Kidney capillary endothelial cell (primary cell): ENCODE data around the gene LYPLA2.

Experiments used
- DNase-seq: peaks from one replicate; pipeline ENCODE4 v3.0.0-alpha.2; 2018; ENCODE audit warnings: low spot score

The LYPLA2 gene

GRCh38 chr1:23790696-23791515 is at the start of gene LYPLA2:
TSS of gene LYPLA2 (plus strand) at chr1:23791145. CDS start at chr1:23792683, 1,538 bp downstream.
- peak; percentile 79 for DNase-seq

DNA sequence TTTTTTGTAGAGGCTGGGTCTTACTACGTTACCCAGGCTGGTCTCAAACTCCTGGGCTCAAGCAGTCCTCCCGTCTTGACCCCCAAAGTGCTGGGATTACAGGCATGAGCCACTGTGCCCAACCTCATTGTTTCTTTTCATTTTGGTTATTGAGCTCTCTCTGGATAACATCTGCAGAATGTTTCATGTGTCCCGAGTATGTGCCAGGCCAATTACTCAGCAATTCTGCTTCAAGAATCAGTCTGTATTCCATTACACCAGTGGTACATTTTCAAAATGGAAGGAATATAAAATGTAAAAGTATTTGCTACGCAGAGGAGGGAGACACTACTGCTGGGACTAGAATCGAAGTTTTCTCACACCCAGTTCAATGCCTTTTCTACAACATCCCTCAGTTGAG is 49.3 kb upstream of the LYPLA2 start:
- DNase-seq = no peak

DNA sequence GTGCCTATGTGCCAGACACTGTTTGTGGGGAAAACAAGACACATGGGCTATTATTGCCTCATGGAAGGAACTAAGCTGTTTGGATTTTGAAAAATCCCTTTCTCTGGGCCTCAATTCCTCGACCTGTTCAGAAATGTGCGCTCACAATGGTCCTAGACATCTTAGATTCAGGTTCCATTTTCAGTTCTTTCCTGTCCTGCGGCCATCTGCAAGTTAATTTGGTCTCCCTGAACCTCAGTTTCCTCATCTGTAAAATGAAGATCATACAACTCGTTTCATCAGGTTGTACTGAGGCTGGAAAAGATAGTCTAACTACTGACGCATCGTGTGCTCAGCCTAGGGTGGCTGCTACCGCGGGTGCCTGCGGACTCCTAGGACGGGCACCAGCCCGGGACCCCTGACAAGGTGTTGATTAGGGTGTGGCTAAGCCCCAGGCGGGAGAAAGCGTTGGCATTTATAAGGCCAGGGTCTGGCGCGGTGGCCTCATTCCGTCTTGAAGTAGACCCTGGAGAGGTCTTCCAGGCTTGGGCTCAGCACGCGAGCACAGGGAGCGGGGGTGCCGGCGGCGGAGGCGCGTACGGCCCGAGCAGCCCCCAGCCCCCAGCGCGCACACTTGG is 48.2 kb upstream of the LYPLA2 start:
- DNase-seq = no peak

DNA sequence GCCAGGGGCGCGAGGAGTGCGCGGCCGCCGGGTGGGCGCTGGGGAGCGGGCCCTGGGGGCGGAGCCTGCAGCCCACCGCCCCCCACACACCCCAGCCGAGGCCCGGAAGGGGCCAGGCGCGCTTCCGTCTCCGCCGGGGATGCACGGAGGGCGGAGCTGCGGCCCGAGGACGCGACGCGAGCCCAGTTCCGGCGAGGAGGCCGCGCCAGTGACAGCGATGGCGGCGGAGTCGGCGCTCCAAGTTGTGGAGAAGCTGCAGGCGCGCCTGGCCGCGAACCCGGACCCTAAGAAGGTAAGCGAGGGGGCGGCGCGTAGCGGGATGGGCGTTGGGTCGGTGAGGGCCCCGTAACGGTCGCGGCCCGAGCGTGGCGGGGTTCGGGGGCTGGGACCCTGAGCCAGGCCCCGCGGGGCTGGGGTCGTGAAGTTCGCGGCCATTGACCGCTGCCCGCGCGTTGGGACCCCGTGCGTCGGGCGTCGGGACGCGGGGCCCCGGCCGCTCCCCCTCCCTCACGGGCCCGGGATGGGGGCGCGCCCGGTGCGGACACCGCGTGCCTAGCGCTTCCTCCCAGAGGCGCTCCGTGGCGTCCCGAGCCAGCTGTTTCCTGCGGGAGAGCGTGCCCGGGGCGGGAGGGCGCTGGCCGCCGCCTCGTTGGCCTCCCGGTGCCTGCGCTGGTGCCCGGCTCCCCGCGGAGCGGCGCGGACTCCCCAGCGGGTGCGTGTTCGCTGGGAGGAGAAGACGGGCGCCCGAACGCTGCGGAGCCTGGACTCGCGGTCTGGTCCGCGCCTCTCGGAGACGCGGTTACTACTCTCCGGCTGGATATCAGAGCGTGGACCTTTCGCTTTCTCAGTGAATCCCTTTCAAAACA is 47.4 kb upstream of the LYPLA2 start, which contains the start of gene ELOA:
Gene ELOA (plus strand): TSS at position 185 of the 866 bp plus-strand sequence. CDS start 33 bp downstream, at position 218.
- no peak for DNase-seq

DNA sequence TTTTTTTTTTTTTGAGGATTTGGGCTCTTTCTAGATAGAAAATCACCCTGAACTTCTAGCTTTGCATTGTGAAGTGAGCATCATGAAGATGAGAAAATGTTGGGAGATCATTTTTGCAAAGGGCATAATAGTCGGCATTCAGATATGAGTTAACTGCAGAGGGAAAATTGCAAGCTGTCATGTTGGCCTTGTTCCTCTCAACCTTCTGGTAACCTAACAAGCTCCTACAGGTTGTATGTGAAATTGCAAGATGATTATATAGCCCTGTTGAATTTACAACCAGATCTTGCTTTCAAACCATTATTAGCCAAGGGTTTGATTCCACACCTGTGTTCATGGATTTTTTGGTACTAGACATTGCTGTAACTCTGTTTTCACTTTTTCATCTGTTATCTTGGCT is 45.4 kb upstream of the LYPLA2 start:
- DNase-seq = no peak

DNA sequence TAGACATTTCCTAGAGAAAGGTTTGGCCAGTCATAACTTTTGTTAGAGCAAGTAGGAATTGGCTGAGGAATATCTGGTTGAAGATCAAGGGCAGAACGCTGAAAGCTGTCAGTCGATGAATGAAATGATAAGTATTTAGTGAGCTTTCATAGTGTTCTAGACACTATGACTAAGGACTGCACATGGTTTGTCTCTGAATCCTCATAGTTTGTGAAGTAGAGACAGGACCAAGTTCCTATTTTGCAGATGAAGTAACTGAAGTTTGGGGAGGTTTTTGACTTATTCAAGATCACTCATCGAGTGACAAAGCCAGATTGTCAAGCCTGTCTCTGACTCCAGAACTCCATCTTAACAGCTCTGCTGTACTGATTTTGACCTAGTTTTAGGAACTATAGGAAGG is 42.9 kb upstream of the LYPLA2 start:
- no peak for DNase-seq

- no peak for DNase-seq
Observed at GRCh38 chr1:23751050-23751814, 39.7 kb upstream of the LYPLA2 start.

DNA sequence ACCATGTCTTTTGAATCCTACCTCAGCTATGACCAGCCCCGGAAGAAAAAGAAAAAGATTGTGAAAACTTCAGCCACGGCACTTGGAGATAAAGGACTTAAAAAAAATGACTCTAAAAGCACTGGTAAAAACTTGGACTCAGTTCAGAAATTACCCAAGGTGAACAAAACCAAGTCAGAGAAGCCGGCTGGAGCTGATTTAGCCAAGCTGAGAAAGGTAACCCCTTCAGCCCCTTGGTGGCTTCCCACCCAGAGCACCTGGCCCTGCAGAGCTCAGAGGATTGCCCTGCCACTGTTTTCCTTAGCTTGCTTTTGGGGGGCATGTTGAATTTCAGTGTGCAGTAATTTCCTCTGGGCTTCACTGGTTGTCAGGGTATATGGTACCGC is 39.1 kb upstream of the LYPLA2 start:
- DNase-seq = no peak

DNA sequence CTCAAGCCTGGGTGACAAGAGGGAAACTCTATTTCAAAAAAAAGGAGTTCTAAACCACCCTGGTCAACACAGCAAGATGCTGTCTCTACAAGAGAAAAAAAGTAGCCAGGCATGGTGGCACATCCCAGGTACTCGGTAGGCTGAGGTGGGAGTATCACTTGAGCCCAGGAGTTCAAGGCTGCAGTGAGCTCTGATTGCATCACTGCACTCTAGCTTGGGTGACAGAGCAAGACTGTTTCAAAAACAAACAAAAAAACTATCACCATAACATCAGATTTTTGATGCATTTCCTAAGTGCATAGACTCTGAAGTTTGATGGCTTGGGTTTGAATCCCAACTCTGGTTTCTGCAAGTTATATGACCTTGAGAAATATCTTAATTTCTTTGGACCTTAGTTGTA is 38.0 kb upstream of the LYPLA2 start:
- DNase-seq = no peak

DNA sequence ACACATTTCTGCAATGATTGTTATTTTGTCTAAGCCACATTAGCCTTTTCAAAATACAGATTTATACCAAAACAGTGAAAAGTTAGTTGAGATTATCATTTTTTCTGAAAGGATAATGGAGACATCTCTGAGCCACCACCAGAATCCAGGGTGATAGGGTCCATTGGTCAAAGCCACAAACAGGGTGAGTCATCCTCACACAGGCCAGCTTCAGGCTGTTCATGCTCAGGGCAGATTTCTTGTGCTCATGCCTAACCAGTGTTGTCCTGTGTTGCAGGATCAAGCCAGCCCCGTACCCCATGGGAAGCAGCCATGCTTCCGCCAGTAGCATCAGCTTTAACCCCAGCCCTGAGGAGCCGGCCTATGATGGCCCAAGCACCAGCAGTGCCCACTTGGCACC is 34.3 kb upstream of the LYPLA2 start:
- no peak for DNase-seq

DNA sequence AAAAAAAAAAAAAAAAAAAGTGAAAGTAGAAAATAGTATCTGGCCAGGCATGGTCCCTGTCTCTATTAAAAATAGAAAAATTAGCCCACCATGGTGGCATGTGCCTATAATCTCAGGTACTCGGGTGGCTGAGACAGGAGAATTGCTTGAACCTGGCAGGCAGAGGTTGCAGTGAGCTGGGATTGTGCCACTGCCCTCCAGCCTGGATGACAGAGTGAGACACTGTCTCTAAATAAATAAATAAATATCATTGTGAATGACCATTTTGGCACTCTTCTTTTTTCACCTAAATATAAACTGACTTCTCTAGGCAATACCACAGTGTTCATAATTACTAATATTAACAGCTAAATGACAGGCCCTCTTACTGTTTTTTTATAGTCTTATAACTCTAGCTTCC is 33.1 kb upstream of the LYPLA2 start:
- DNase-seq = no peak

DNA sequence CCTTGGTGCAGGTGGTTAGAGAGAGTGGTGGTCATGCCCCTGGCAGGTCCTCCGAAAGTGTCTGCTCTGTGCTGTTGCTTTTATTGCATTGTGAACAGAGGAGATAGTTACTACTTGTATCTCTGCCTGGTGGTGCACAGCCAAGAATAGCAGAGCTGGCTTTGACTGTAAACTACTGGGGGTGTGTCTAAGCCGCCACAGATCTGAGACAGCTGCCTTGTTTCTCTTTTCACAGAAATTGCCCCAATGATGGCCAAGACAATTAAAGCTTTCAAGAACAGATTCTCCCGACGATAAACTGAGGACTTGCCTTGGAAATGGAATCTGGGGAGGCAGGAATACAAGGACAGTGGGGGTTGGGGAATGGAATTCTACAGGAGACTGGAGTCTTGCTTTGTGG is 31.7 kb upstream of the LYPLA2 start:
- no peak for DNase-seq

DNA sequence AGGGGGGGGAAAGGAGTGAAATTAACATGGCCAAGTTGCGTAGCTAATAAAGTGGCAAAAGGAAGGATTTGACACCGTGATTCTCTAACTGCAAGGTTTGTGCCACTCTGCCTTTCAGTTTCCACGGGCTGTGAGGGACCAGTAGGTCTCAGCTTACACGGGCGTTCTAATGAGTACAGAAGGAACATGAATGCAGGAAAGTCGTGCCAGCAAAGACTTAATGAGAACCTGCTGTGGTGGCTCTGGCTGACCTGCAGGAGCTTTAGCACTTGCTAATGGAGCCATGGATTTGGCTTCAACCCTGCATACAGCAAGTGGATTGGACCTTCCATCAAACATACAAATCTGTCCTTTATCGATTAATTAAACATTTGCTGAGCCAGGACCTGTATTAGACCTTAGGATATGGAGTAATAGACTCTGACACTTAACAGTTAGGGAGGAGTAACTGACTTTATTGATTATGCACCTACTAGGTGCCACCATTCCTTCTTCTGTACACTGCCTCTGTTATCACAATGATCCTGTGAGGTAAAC is 27.8 kb upstream of the LYPLA2 start:
- no peak for DNase-seq

DNA sequence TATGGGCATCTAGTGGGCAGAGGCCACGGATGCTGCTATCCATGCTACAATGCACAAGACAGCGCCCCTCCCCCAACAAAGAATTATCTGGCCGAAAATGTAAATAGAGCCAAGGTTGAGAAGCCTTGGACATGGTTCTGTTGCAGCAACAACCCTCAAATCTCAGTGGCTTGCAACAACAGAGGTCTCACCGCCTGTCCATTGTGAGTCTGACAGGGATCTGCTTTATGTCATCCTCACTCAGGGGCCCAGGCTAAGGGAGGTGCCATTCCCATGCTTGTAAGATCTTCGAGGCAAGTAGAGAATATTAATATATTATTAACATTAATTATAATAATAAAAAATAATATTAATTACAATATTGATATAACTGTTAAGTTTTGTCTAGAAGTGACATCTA is 22.2 kb upstream of the LYPLA2 start:
- DNase-seq = no peak

GRCh38 chr1:23772049-23772853 is 18.7 kb upstream of the LYPLA2 start:
- DNase-seq = peak; percentile 72

- DNase-seq = no peak
Observed at GRCh38 chr1:23772854-23773242, 18.1 kb upstream of the LYPLA2 start.

DNA sequence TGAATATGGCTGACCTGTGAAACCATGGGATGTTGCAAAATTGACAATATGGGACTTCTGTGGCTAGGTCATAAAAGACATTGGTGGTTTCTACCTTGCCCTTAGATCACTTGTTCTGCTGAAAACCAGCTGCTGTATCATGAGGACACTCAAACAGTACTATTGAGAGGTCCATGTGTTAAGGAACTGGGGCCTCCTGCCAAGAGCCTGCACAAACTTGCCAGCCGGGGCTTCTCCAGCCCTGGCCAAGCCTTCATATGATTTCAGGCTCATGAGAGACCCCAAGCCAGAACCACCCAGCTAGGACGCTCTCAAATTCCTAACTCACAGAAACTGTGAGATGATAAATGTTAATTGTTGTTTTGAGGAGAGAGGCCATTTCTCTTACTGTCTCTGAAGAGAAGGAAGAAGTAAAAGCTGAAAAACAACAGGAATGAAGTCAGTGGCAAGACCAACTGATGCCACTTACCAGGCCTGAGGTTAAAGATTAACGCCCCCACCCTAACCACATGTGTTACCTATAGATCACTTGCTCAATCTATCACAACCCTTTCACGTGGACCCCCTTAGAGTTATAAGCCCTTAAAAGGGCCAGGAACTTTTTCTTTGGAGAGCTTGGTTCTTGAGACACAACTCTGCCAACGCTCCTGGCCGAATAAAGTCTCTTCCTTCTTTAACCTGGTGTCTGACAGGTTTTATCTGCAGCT is 16.6 kb upstream of the LYPLA2 start:
- no peak for DNase-seq

DNA sequence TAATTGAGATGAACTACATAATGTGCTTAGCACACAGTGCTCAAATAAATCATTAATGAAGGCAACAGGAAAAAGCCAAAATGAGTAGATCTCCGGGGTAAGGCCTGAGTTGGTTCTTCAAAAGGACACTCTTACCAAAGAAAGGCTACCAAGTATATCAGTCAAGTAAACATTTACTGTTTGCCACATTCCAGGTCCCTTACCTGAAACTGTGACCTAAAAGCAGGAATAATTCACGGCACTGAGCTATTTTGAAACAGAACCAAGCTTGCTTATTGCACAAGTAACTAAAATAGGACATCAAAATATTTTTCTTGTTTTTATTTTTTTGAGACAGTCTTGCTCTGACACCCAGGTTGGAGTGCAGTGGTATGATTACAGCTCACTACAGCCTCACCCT is 14.7 kb upstream of the LYPLA2 start:
- no peak for DNase-seq

DNA sequence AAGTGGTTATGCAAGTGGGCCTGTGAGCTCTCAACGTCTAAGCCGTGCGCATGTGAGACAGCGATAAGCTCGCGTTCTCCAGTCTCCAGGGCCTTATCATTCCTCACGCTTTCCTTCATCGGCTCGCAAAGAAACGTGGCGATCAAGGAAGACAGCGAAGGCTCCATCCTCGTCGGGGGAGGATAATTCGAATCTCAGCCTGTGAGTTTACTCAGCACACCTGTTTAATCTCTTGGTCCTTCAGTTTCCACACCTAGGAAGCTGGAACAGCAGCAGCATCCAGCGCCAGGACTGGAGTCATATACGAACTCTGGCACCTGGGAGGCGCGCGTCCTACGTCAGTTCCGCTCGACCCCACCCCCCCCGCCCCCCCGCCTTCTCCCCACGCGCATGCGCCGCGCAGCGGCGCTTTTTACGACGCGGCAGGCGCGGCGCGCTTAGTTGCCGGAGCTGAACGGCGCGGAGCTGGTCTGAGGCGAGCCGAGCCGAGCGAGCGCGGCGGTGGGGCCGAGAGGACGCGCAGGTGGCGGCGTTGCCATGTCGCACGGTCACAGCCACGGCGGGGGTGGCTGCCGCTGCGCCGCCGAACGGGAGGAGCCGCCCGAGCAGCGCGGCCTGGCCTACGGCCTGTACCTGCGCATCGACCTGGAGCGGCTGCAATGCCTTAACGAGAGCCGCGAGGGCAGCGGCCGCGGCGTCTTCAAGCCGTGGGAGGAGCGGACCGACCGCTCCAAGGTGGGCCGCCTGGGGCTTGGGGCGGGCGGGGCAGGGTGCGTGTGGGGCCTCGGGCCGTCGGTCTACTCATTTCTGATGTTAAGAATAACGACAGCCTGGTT is 12.7 kb upstream of the LYPLA2 start, which contains the start of gene PITHD1:
Gene PITHD1 (plus strand): TSS at position 440 of the 836 bp plus-strand sequence. CDS start 98 bp downstream, at position 538.
- DNase-seq = peak; percentile 79
